AG04449 (cell line): ENCODE data around the gene SIRT5.

Experiments
- CTCF ChIA-PET: fragments of 350-600 bp; formaldehyde crosslinking; extraction: SDS; loops from one replicate; lab custom pipeline; 2021; ENCODE audit warnings: antibody characterized with exemption; lab: Yijun Ruan, JAX
- POLR2A ChIA-PET: fragments of 400-600, 350-600 bp; formaldehyde crosslinking; extraction: SDS; loops from one replicate; lab custom pipeline; 2020; ENCODE audit warnings: antibody characterized with exemption, inconsistent platforms; lab: Yijun Ruan, JAX
- DNase-seq: peaks from one replicate; pipeline ENCODE4 v3.0.0-alpha.2; 2010; ENCODE audit warnings: low read depth, low spot score
- H3K4me3 ChIP-seq: 2 replicates; pipeline ENCODE4 v1.5.1; 2011; ENCODE audit warnings: low read depth, mild to moderate bottlenecking, control low read depth, low read length
- TF ChIP-seq, protein P1 (sequence below): IDR thresholded peaks from one replicate; pipeline ENCODE4 v1.5.1; 2011; ENCODE audit warnings: mild to moderate bottlenecking, moderate library complexity, low read length, control low read depth, inconsistent platforms; ENCODE audit not compliant: insufficient read depth; ENCODE audit errors: missing control alignments

SIRT5 gene

DNA sequence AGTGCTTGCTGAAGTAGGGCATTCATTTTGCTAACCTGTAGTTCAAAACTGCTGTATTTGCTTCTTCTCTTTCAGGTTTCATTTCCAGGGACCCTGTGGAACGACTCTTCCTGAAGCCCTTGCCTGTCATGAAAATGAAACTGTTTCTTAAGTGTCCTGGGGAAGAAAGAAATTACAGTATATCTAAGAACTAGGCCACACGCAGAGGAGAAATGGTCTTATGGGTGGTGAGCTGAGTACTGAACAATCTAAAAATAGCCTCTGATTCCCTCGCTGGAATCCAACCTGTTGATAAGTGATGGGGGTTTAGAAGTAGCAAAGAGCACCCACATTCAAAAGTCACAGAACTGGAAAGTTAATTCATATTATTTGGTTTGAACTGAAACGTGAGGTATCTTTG is 37.3 kb downstream of the SIRT5 start:
- ChIA-PET CTCF (interaction anchor here (1.4 kb wide), 1 partner anchor 280 kb away, joined by 3 read pairs; no protein-coding TSS in a partner anchor), POLR2A (no interaction called here)
- H3K4me3 ChIP-seq, result no peak overlapping the region
- no peak for DNase-seq
- TF ChIP-seq, protein P1, sequence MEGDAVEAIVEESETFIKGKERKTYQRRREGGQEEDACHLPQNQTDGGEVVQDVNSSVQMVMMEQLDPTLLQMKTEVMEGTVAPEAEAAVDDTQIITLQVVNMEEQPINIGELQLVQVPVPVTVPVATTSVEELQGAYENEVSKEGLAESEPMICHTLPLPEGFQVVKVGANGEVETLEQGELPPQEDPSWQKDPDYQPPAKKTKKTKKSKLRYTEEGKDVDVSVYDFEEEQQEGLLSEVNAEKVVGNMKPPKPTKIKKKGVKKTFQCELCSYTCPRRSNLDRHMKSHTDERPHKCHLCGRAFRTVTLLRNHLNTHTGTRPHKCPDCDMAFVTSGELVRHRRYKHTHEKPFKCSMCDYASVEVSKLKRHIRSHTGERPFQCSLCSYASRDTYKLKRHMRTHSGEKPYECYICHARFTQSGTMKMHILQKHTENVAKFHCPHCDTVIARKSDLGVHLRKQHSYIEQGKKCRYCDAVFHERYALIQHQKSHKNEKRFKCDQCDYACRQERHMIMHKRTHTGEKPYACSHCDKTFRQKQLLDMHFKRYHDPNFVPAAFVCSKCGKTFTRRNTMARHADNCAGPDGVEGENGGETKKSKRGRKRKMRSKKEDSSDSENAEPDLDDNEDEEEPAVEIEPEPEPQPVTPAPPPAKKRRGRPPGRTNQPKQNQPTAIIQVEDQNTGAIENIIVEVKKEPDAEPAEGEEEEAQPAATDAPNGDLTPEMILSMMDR, result no peak

DNA sequence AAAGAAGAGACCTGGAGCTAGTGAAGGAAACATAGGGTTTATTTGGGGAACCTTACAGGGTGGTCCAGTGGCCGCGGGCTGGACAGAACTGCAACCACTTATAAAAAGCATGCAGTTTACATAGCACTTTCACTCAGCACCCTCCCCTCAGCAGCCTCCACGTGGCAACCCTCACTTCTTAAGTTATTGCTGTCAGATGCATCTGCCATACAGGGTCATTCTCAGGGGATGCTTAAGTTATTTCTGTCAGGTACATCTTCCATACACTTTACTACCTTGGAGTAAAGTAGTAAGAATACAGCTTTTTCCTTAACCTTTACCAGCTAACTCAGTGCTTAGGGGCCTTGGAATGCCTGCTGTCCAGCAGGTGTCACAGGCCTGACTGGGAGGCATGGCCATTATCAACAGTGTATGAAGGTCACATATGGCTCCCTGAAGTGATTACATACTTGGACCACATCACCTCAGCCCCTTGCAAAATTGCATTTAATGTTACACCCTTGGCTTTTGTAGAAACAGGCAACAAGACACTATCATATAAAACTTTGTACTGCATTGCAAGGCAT is 38.7 kb downstream of the SIRT5 start:
- H3K4me3 ChIP-seq, result no peak overlapping the region
- no peak for DNase-seq
- CTCF ChIA-PET, result interaction anchor here (1.2 to 5.8 kb wide), 3 partner anchors 18 to 284 kb away, joined by 3 to 78 read pairs (median 3); no protein-coding TSS in a partner anchor
- TF ChIP-seq, protein P1, result no peak
- POLR2A ChIA-PET, result no interaction called here

GRCh38 chr6:13614126-13614925 is 39.9 kb downstream of the SIRT5 start:
- TF ChIP-seq, protein P1, result no peak
- ChIA-PET POLR2A (interaction anchor here (0.7 to 2.9 kb wide), 10 partner anchors 8 to 286 kb away, joined by 3 to 16 read pairs (median 6); partner anchors contain the start of genes RANBP9, SIRT5 and TBC1D7), CTCF (interaction anchor here (0.6 to 5.8 kb wide), 31 partner anchors 9 to 453 kb away, joined by 3 to 78 read pairs (median 3); partner anchors contain the start of genes MCUR1, SIRT5 and TBC1D7)
- DNase-seq, result no peak
- peak overlapping the region; percentile 93 for H3K4me3 ChIP-seq

DNA sequence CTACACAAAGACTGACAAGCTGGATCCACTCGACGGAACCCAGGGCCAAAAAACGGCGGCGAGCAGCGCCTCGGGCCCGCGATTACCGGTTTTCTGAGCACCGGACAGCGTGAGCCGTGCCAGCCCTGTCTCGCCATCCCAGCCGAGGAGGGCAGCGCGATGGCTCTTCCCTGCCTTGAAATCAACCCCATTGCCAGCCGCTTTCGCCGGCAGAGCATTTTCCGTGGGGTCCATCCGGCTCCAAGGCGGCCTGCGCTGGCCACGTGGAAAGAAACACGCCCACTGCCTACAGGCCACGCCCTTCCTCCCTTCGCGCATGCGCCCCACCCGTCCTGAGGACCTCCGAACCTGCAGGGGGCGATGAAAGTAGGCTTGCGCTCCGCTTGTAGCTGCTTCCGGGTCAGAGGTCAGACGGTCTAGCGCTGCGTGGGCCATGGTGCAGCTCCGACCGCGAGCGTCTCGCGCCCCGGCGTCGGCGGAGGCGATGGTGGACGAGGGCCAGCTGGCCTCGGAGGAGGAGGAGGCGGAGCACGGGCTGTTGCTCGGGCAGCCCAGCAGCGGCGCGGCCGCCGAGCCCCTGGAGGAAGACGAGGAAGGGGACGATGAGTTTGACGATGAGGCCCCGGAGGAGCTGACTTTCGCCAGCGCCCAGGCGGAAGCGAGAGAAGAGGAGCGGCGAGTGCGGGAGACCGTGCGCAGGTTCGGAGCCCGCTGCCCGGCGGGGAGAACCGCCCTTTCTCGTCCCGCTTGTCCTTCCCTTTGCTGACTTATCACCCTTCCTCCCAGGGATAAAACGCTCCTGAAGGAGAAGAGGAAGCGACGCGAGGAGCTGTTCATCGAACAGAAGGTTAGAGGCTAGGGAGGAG is 40.8 kb downstream of the SIRT5 start, which contains the start of gene NOL7:
Gene NOL7 (plus strand): TSS at position 410 of the 866 bp plus-strand sequence. CDS start 24 bp downstream, at position 434.
- peak within 1 kb of the TSS; percentile 93 for H3K4me3 ChIP-seq
- TF ChIP-seq, protein P1, result peak; percentile 96
- DNase-seq, result peak; percentile 91
- ChIA-PET POLR2A (interaction anchor here (0.7 to 2.9 kb wide), 15 partner anchors 9 to 293 kb away, joined by 3 to 16 read pairs (median 4); partner anchors contain the start of genes RANBP9, SIRT5 and TBC1D7), CTCF (interaction anchor here (0.6 to 5.8 kb wide), 38 partner anchors 9 to 452 kb away, joined by 3 to 78 read pairs (median 3); partner anchors contain the start of genes MCUR1, SIRT5 and TBC1D7)

GRCh38 chr6:13615792-13616120 is 41.4 kb downstream of the SIRT5 start:
- ChIA-PET POLR2A (interaction anchor here (0.8 to 2.9 kb wide), 13 partner anchors 9 to 293 kb away, joined by 3 to 16 read pairs (median 4); partner anchors contain the start of genes RANBP9, SIRT5 and TBC1D7), CTCF (interaction anchor here (0.6 to 5.8 kb wide), 33 partner anchors 9 to 450 kb away, joined by 3 to 78 read pairs (median 4); partner anchors contain the start of genes SIRT5 and TBC1D7)
- TF ChIP-seq, protein P1, result no peak
- DNase-seq, result no peak
- H3K4me3 ChIP-seq, result peak overlapping the region; percentile 93
